GM19043 (cell line): ENCODE measurements around the gene OPA3.
"Not testable (repeated sequence)": the region's sequence is repeated elsewhere in the genome, so short reads cannot be mapped to it uniquely, and the experiment has no call there.

Source experiments
- ATAC-seq: cut with Tn5 transposase; IDR thresholded peaks from one replicate; pipeline ENCODE4 v1.9.1; 2021; ENCODE audit warnings: low read depth; ENCODE audit not compliant: unreplicated experiment

The OPA3 gene

GRCh38 chr19:45584332-45585157, at the start of gene OPA3:
OPA3 (minus strand) TSS chr19:45584802; CDS start chr19:45584764, 38 bp downstream.
- peak; percentile 83 for ATAC-seq

GRCh38 chr19:45632468-45633196, 48.0 kb upstream of the OPA3 start:
- no peak for ATAC-seq

- ATAC-seq, result no peak
These were observed 45.9 kb upstream of the OPA3 start for GRCh38 chr19:45630463-45630862.

- ATAC-seq, result no peak
These were observed 45.1 kb upstream of the OPA3 start for GRCh38 chr19:45629704-45630103.

GRCh38 chr19:45628219-45628618, 43.6 kb upstream of the OPA3 start:
- not testable (repeated sequence) for ATAC-seq

- ATAC-seq, result no peak
These were observed 39.4 kb upstream of the OPA3 start for GRCh38 chr19:45623984-45624383.

- ATAC-seq, result no peak
These were observed 37.4 kb upstream of the OPA3 start for GRCh38 chr19:45621976-45622503.

GRCh38 chr19:45621389-45621788, 36.8 kb upstream of the OPA3 start:
- ATAC-seq, result no peak

GRCh38 chr19:45616704-45617017, 32.1 kb upstream of the OPA3 start:
- no peak for ATAC-seq

- no peak for ATAC-seq
These were observed 31.4 kb upstream of the OPA3 start for GRCh38 chr19:45615795-45616703.

- ATAC-seq, result not testable (repeated sequence)
These were observed 30.5 kb upstream of the OPA3 start for GRCh38 chr19:45615056-45615455.

GRCh38 chr19:45613926-45614725, 29.5 kb upstream of the OPA3 start:
- ATAC-seq, result no peak

- no peak for ATAC-seq
These were observed 24.3 kb upstream of the OPA3 start for GRCh38 chr19:45608948-45609347.

GRCh38 chr19:45607071-45608029, 22.7 kb upstream of the OPA3 start:
- ATAC-seq, result no peak

GRCh38 chr19:45601524-45602374, 17.1 kb upstream of the OPA3 start, which contains the start of gene GPR4:
GPR4 (minus strand) TSS chr19:45602212; CDS start chr19:45591866, 10,346 bp downstream.
- no peak for ATAC-seq

GRCh38 chr19:45601115-45601514, 16.5 kb upstream of the OPA3 start:
- no peak for ATAC-seq

- ATAC-seq, result no peak
These were observed 15.8 kb upstream of the OPA3 start for GRCh38 chr19:45600340-45600885.
